ENCODE data around the gene GLB1L2. TPM values are rescaled to one million over a fixed set of nuclear protein-coding genes. Genes with fewer than 3 reads are reported as not detected.
"Not testable (repeated sequence)": the region's sequence is repeated elsewhere in the genome, so short reads cannot be mapped to it uniquely, and the experiment has no call there.

Gene GLB1L2
- total RNA-seq, 1 donor from 2014 or later: 1.7 TPM

GRCh38 chr11:134341805-134342571 is 10.2 kb downstream of the GLB1L2 start:
- peak in 1 of 2 donors; percentile 53 for DNase-seq (ENCODE audit: low spot score in 2 of 2)

GRCh38 chr11:134342572-134343340 is 11.0 kb downstream of the GLB1L2 start:
- no peak for DNase-seq (ENCODE audit: low spot score in 2 of 2)
- Histone ChIP-seq H3K4me1 (no peaks in the 10 kb centered on the region), H3K4me3 (no peak overlapping the region), H3K36me3 (no peaks in the 10 kb centered on the region), H3K27me3 (no peaks in the 10 kb centered on the region), H3K27ac (no peak overlapping the region), H3K9me3 (no peaks in the 10 kb centered on the region)
- intact Hi-C loops (cut with DNase I): no loop called here
- no peak for TF ChIP-seq CTCF (IDR thresholded peaks at IDR 0.05)

More at GRCh38 chr11:134341805-134342571, 10.2 kb downstream of the GLB1L2 start:
- no peak overlapping the region for H3K4me3 ChIP-seq
- H3K4me1 ChIP-seq: no peaks in the 10 kb centered on the region
- H3K27me3 ChIP-seq: no peaks in the 10 kb centered on the region
- no peaks in the 10 kb centered on the region for H3K36me3 ChIP-seq
- H3K27ac ChIP-seq: no peak overlapping the region
- intact Hi-C loops (cut with DNase I): no loop called here
- TF ChIP-seq CTCF (IDR thresholded peaks at IDR 0.05): no peak
- H3K9me3 ChIP-seq: no peaks in the 10 kb centered on the region

GRCh38 chr11:134343646-134344045 is 11.9 kb downstream of the GLB1L2 start:
- intact Hi-C loops (cut with DNase I): no loop called here
- H3K4me1 ChIP-seq: no peaks in the 10 kb centered on the region
- TF ChIP-seq CTCF (IDR thresholded peaks at IDR 0.05): no peak
- H3K27me3 ChIP-seq: no peaks in the 10 kb centered on the region
- DNase-seq (ENCODE audit: low spot score in 2 of 2): peak in 1 of 2 donors; percentile 40
- no peaks in the 10 kb centered on the region for H3K9me3 ChIP-seq
- no peaks in the 10 kb centered on the region for H3K36me3 ChIP-seq
- no peak overlapping the region for H3K27ac ChIP-seq
- H3K4me3 ChIP-seq: no peak overlapping the region

- H3K27ac ChIP-seq; H3K4me3 ChIP-seq; intact Hi-C loops (cut with DNase I): not testable (repeated sequence)
Observed at GRCh38 chr11:134344497-134345236, 12.9 kb downstream of the GLB1L2 start.

GRCh38 chr11:134345237-134345550 is 13.4 kb downstream of the GLB1L2 start:
- Histone ChIP-seq H3K4me3 (no peak overlapping the region), H3K9me3 (no peaks in the 10 kb centered on the region), H3K4me1 (no peaks in the 10 kb centered on the region), H3K27ac (no peak overlapping the region), H3K27me3 (no peaks in the 10 kb centered on the region), H3K36me3 (no peaks in the 10 kb centered on the region)
- peak in 1 of 2 donors; percentile 45 for DNase-seq (ENCODE audit: low spot score in 2 of 2)
- no peak for TF ChIP-seq CTCF (IDR thresholded peaks at IDR 0.05)
- intact Hi-C loops (cut with DNase I): no loop called here

More at GRCh38 chr11:134344497-134345236, 12.9 kb downstream of the GLB1L2 start:
- H3K4me1 ChIP-seq, H3K27me3 ChIP-seq, H3K9me3 ChIP-seq, H3K36me3 ChIP-seq: not testable (repeated sequence)
- DNase-seq (ENCODE audit: low spot score in 2 of 2): peak in 1 of 2 donors; percentile 38

Data from ascending aorta (tissue), 2 donors.